ENCODE data around the gene LIPJ. TPM values are rescaled to one million over a fixed set of nuclear protein-coding genes. Genes with fewer than 3 reads are reported as not detected.

Gene LIPJ, protein sequence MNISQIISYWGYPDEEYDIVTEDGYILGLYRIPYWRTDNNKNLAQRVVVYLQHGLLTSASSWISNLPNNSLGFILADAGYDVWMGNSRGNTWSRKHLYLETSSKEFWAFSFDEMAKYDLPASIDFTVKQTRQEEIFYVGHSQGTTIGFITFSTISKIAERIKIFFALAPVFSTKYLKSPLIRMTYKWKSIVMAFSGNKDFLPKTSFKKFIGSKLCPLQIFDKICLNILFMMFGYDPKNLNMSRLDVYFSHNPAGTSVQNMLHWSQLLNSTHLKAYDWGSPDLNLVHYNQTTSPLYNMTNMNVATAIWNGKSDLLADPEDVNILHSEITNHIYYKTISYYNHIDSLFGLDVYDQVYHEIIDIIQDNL
- total RNA-seq: under 1 TPM in 1 of 2 donors, not detected in 1; 0.27 TPM

DNA sequence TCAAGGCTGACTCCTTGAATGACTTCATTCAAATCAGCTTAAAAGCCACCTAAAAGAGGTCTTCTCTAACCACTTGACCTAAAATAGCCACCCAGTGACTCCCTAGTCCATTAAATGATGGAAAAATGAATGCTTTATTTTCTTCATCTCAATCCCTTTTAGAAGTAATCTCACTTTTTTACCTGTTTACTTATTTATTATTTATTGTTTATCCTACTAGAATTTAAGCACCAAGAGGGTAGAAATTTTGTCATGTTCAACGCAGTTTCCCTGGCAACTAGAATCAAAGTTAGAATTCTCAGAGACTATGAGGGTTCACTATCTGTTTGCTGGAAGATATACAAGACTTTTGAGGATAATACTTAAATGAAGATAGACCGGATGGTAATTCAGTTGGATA is at the start of gene LIPJ:
LIPJ (plus strand) TSS at position 301 of the 400 bp plus-strand sequence. CDS start 3,926 bp downstream, outside the sequence.
- DNase-seq (ENCODE audit: low spot score) (no peak), ATAC-seq (ENCODE audit: insufficient number of reproducible peaks, low FRiP score, low read depth) (no peak)
- no peak within 1 kb of the TSS for H3K27ac ChIP-seq
- TF ChIP-seq, protein P1, sequence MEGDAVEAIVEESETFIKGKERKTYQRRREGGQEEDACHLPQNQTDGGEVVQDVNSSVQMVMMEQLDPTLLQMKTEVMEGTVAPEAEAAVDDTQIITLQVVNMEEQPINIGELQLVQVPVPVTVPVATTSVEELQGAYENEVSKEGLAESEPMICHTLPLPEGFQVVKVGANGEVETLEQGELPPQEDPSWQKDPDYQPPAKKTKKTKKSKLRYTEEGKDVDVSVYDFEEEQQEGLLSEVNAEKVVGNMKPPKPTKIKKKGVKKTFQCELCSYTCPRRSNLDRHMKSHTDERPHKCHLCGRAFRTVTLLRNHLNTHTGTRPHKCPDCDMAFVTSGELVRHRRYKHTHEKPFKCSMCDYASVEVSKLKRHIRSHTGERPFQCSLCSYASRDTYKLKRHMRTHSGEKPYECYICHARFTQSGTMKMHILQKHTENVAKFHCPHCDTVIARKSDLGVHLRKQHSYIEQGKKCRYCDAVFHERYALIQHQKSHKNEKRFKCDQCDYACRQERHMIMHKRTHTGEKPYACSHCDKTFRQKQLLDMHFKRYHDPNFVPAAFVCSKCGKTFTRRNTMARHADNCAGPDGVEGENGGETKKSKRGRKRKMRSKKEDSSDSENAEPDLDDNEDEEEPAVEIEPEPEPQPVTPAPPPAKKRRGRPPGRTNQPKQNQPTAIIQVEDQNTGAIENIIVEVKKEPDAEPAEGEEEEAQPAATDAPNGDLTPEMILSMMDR (IDR thresholded peaks at IDR 0.05): no peak
- no peaks in the 10 kb centered on the region for H3K9me3 ChIP-seq
- H3K27me3 ChIP-seq (replicated peaks; ENCODE audit: insufficient read depth): no peaks in the 10 kb centered on the region
- H3K4me1 ChIP-seq (ENCODE audit: control insufficient read depth in 1 of 2, low read depth in 2 of 2): peaks cover 6 to 7% of the 10 kb centered on the region in 2 donors
- no peaks in the 10 kb centered on the region for H3K36me3 ChIP-seq
- H3K4me3 ChIP-seq: no peak within 1 kb of the TSS

DNA sequence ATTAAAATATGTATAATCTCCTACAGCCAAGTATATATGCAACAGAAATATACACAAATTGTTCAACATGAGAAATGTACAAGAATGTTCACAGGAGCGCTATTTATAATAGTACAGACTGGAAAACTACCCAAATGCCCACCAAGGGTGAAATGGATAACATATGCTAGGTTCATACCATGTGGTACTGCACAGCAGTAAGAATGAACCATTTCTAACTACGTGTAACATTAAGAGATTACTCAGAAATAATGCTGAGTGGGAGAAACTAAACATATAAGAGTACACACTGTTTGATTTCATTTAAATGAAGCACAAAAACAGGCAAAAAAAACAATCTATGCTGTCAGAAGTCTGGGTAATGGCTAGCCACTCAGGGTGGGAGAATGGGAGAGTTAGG is 49.2 kb upstream of the LIPJ start:
- no peak overlapping the region for H3K27ac ChIP-seq
- H3K4me3 ChIP-seq: no peak overlapping the region
- DNase-seq (ENCODE audit: low spot score): no peak
- H3K27me3 ChIP-seq (replicated peaks; ENCODE audit: insufficient read depth): no peaks in the 10 kb centered on the region
- H3K9me3 ChIP-seq: no peaks in the 10 kb centered on the region
- TF ChIP-seq, protein P1 (IDR thresholded peaks at IDR 0.05): no peak
- H3K36me3 ChIP-seq: no peaks in the 10 kb centered on the region
- peaks cover 3 to 23% of the 10 kb centered on the region in 2 donors for H3K4me1 ChIP-seq (ENCODE audit: control insufficient read depth in 1 of 2, low read depth in 2 of 2)
- no peak for ATAC-seq (ENCODE audit: insufficient number of reproducible peaks, low FRiP score, low read depth)

DNA sequence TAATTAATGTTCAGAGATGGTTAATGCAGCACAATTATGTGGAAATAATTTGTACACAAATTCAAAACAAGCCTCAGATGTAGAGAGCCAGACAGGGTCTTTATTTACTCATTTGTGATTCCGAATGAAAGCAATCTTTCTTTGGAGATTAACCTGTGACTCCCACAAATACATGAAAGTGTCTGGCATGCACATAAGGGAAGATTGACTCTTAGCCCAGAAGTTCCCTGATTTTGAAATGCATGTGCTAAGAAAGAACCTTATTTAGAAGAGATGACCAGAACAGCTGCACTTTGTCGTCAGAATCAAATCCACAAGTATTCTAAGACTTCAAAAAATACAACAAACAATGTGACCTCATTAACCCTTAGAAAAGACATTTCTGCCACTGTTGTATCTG is 48.5 kb upstream of the LIPJ start:
- TF ChIP-seq, protein P1 (IDR thresholded peaks at IDR 0.05): no peak
- H3K9me3 ChIP-seq: no peaks in the 10 kb centered on the region
- no peaks in the 10 kb centered on the region for H3K27me3 ChIP-seq (replicated peaks; ENCODE audit: insufficient read depth)
- no peak overlapping the region for H3K4me3 ChIP-seq
- ATAC-seq (ENCODE audit: insufficient number of reproducible peaks, low FRiP score, low read depth) (no peak), DNase-seq (ENCODE audit: low spot score) (no peak)
- no peaks in the 10 kb centered on the region for H3K36me3 ChIP-seq
- no peak overlapping the region for H3K27ac ChIP-seq
- H3K4me1 ChIP-seq (ENCODE audit: control insufficient read depth in 1 of 2, low read depth in 2 of 2): peaks cover 3 to 24% of the 10 kb centered on the region in 2 donors

DNA sequence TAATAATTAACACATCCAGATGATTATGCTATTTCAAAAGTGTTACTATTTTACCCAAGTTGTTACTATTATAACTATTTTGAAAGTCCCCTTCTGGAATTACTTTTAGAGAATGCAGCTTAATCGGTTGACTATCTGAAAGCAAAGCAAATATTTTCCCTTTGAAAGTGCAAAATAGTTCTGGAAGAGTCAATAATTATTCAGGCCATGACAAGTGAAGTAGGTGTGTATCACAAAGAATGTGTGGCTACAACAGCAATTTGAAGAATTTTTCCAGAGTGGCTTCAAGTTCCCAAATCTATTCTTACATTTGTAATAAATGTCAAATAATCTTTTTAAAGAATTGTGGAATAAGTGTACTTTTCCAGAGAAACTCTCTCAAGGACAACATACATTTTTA is 46.2 kb upstream of the LIPJ start:
- H3K27me3 ChIP-seq (replicated peaks; ENCODE audit: insufficient read depth): no peaks in the 10 kb centered on the region
- DNase-seq (ENCODE audit: low spot score): no peak
- no peaks in the 10 kb centered on the region for H3K36me3 ChIP-seq
- H3K4me3 ChIP-seq: no peak overlapping the region
- ATAC-seq (ENCODE audit: insufficient number of reproducible peaks, low FRiP score, low read depth): no peak
- TF ChIP-seq, protein P1 (IDR thresholded peaks at IDR 0.05): no peak
- H3K9me3 ChIP-seq: no peaks in the 10 kb centered on the region
- peaks cover 3 to 24% of the 10 kb centered on the region in 2 donors for H3K4me1 ChIP-seq (ENCODE audit: control insufficient read depth in 1 of 2, low read depth in 2 of 2)
- no peak overlapping the region for H3K27ac ChIP-seq

DNA sequence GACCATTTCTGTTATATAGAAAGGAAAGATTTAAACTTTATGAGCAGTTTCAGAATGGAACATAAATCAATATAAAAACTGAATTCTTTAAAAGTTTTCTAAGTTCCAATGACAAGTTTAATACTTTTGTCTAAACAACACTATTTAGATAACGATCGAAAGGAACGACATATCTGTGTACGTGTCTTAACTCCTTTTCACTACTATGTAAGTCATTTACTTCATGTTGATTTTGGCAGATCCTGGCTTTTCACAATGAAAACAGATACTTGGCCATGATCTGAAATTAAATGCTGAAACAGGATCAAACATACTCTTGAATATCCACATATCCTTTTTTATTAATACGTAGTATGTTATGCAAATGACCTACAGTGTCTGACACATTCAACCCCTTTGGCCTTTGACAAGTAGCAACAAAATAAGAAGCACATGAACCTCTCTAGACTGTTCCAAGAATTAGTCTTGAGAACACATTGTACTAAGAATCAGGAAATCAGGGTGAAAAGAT is 45.4 kb upstream of the LIPJ start:
- no peaks in the 10 kb centered on the region for H3K36me3 ChIP-seq
- H3K9me3 ChIP-seq: no peaks in the 10 kb centered on the region
- no peaks in the 10 kb centered on the region for H3K27me3 ChIP-seq (replicated peaks; ENCODE audit: insufficient read depth)
- peak overlapping the region; percentile 25 for H3K4me3 ChIP-seq
- peaks cover 3 to 24% of the 10 kb centered on the region in 2 donors for H3K4me1 ChIP-seq (ENCODE audit: control insufficient read depth in 1 of 2, low read depth in 2 of 2)
- peak overlapping the region; percentile 15 to 37 for H3K27ac ChIP-seq
- TF ChIP-seq, protein P1 (IDR thresholded peaks at IDR 0.05): no peak
- ATAC-seq (ENCODE audit: insufficient number of reproducible peaks, low FRiP score, low read depth) (peak; percentile 60), DNase-seq (ENCODE audit: low spot score) (no peak)
